ENCODE data around the gene GPR141.

- TF ChIP-seq POLR2A (IDR thresholded peaks at IDR 0.05; ENCODE audit: low read length) (no peak), GATA1 (IDR thresholded peaks at IDR 0.05; ENCODE audit: low read depth, low read length) (no peak)
Observed at GRCh38 chr7:37765872-37766525, 82.4 kb downstream of the GPR141 start.

Data from erythroblast (primary cell).